ENCODE results near the gene SCP2D1.

- TF ChIP-seq BHLHE40 (IDR thresholded peaks at IDR 0.05; ENCODE audit: low read length) (no peak), TAF1 (IDR thresholded peaks at IDR 0.05; ENCODE audit: control insufficient read depth, extremely low read depth, insufficient read depth, low read length, severe bottlenecking) (no peak), ZNF354B (CRISPR knock-in tag; IDR thresholded peaks at IDR 0.05) (no peak), NR2C2 (CRISPR knock-in tag; IDR thresholded peaks at IDR 0.05) (no peak), NR2C2 (tag; IDR thresholded peaks at IDR 0.05) (no peak), SMC3 (conservative IDR thresholded peaks at IDR 0.05; ENCODE audit: insufficient read depth, low read depth, low read length) (no peak), PATZ1 (CRISPR knock-in tag; IDR thresholded peaks at IDR 0.05; ENCODE audit: borderline replicate concordance) (no peak), ZEB2 (IDR thresholded peaks at IDR 0.05) (no peak), CREB3L1 (IDR thresholded peaks at IDR 0.05; ENCODE audit: borderline replicate concordance, low read depth) (no peak), ZNF740 (CRISPR knock-in tag; IDR thresholded peaks at IDR 0.05) (no peak), ZNF740 (tag; IDR thresholded peaks at IDR 0.05) (no peak), EP300 (IDR thresholded peaks at IDR 0.05; ENCODE audit: low read length) (no peak), ZZZ3 (IDR thresholded peaks at IDR 0.05) (no peak), EGR1 (conservative IDR thresholded peaks at IDR 0.05) (no peak)
Measured at GRCh38 chr20:18805881-18806280, 7.7 kb upstream of the SCP2D1 start.

Measured in K562 (cell line).